B cell (primary cell): ENCODE data around the gene CAPZB. TPM values are rescaled to one million over a fixed set of nuclear protein-coding genes. Genes with fewer than 3 reads are reported as not detected.

Experiments
- ATAC-seq: fragments of 200-7000 bp; cut with Tn5 transposase; one replicate; pipeline ENCODE4 v1.10.0; 2021; ENCODE audit warnings: low read depth, mild to moderate bottlenecking, moderate number of reproducible peaks, moderate library complexity
- CTCF ChIA-PET: fragments of 350-600 bp; sonication (Branson Sonifier 250); formaldehyde crosslinking; loops from one replicate; lab custom pipeline; 2021; ENCODE audit warnings: antibody characterized with exemption, inconsistent platforms; lab: Charles Lee
- POLR2A ChIA-PET: fragments of 350-600 bp; sonication (Branson Sonifier 250); formaldehyde crosslinking; loops from one replicate; lab custom pipeline; 2021; ENCODE audit warnings: antibody characterized with exemption; lab: Charles Lee
- DNase-seq: peaks from one replicate; pipeline ENCODE4 v3.0.0; 2013
- H2AFZ ChIP-seq: 2 replicates; pipeline ENCODE4 v1.6.1; 2012; ENCODE audit warnings: mild to moderate bottlenecking, low read depth, low read length; ENCODE audit not compliant: insufficient read depth, poor library complexity, severe bottlenecking
- H3K27ac ChIP-seq, 2 donors: 1 replicate in 1 of 2; 2 replicates in 1 of 2; pipeline ENCODE4 v1.5.1; 2012 to 2013; ENCODE audit warnings: low read length in 2 of 2, mild to moderate bottlenecking in 2 of 2, moderate library complexity in 1 of 2
- H3K27me3 ChIP-seq, 4 experiments: fragments of 200-600 bp in 1 of 4; sonication (generic) in 1 of 4; replicated peaks in 1 of 4; 1 replicate in 2 of 4; 2 replicates in 2 of 4; pipeline versions ENCODE4 v1.6.1 to v1.7.0; 2013 to 2016; ENCODE audit warnings: low read length in 3 of 4, mild to moderate bottlenecking in 2 of 4, mixed read lengths in 1 of 4, moderate library complexity in 1 of 4; ENCODE audit not compliant: insufficient read depth in 4 of 4, control insufficient read depth in 3 of 4; ENCODE audit errors: control extremely low read depth in 1 of 4
- H3K36me3 ChIP-seq, 2 experiments: replicated peaks in 1 of 2; 1 replicate in 1 of 2; 2 replicates in 1 of 2; pipeline versions ENCODE4 v1.6.1 to v1.7.1; 2013; ENCODE audit warnings: low read length in 1 of 2; ENCODE audit not compliant: insufficient read depth in 2 of 2, control insufficient read depth in 1 of 2; ENCODE audit errors: control extremely low read depth in 1 of 2, extremely low read depth in 1 of 2
- H3K4me1 ChIP-seq, 2 donors: fragments of 200-600 bp in 1 of 2; sonication (generic) in 1 of 2; 1 replicate in 1 of 2; 2 replicates in 1 of 2; pipeline versions ENCODE4 v1.5.1 to v1.6.1; 2013 to 2017; ENCODE audit warnings: low read length in 2 of 2; ENCODE audit not compliant: control insufficient read depth in 2 of 2, insufficient read depth in 2 of 2
- H3K4me2 ChIP-seq: replicated peaks from 2 replicates; pipeline ENCODE3; 2012; ENCODE audit warnings: mild to moderate bottlenecking, low read depth, low read length; ENCODE audit not compliant: poor library complexity, severe bottlenecking
- H3K4me3 ChIP-seq, 5 experiments: fragments of 200-600 bp in 1 of 5; sonication (generic) in 1 of 5; 1 replicate in 3 of 5; 2 replicates in 2 of 5; pipeline versions ENCODE4 v1.5.1 to v1.7.0; 2011 to 2016; ENCODE audit warnings: low read length in 4 of 5, mild to moderate bottlenecking in 4 of 5, low read depth in 2 of 5, control low read depth in 1 of 5, moderate library complexity in 1 of 5; ENCODE audit not compliant: insufficient read depth in 1 of 5; ENCODE audit errors: control extremely low read depth in 1 of 5, extremely low read depth in 1 of 5
- H3K79me2 ChIP-seq: fragments of 200-600 bp; sonication (generic); one replicate; pipeline ENCODE4 v1.6.0; 2016; ENCODE audit warnings: low read length; ENCODE audit not compliant: control insufficient read depth, insufficient read depth
- H3K9ac ChIP-seq: fragments of 200-600 bp; sonication (generic); 2 replicates; pipeline ENCODE4 v1.6.1; 2017; ENCODE audit warnings: mild to moderate bottlenecking, low read length, moderate library complexity
- H3K9me3 ChIP-seq, 3 donors: one replicate each; pipeline versions ENCODE4 v1.6.1 to v1.7.1; 2013; ENCODE audit warnings: low read length in 2 of 3; ENCODE audit not compliant: control insufficient read depth in 2 of 3, insufficient read depth in 1 of 3; ENCODE audit errors: control extremely low read depth in 1 of 3
- H4K20me1 ChIP-seq: 2 replicates; pipeline ENCODE4 v1.6.0; 2012; ENCODE audit warnings: mild to moderate bottlenecking, low read length; ENCODE audit not compliant: insufficient read depth, control insufficient read depth, poor library complexity, severe bottlenecking
- H3K27ac Mint-ChIP-seq: one replicate; pipeline ENCODE4 v1.8.0; 2021; ENCODE audit warnings: mixed read lengths
- H3K27me3 Mint-ChIP-seq: one replicate; pipeline ENCODE4 v1.8.0; 2021; ENCODE audit warnings: mixed read lengths
- H3K4me1 Mint-ChIP-seq: one replicate; pipeline ENCODE4 v1.8.0; 2021; ENCODE audit warnings: mixed read lengths
- H3K4me3 Mint-ChIP-seq: one replicate; pipeline ENCODE4 v1.8.0; 2021; ENCODE audit warnings: mixed read lengths
- H3K9me3 Mint-ChIP-seq: one replicate; pipeline ENCODE4 v1.8.0; 2022; ENCODE audit warnings: mixed read lengths; ENCODE audit not compliant: insufficient read depth
- CTCF ChIP-seq: fragments of 200-600 bp; IDR thresholded peaks from one replicate; pipeline ENCODE4 v1.8.0; 2022; ENCODE audit warnings: antibody characterized with exemption, mild to moderate bottlenecking
- EZH2 ChIP-seq: IDR thresholded peaks from 2 replicates; pipeline ENCODE4 v1.6.1; 2012; ENCODE audit warnings: borderline replicate concordance, low read depth, mild to moderate bottlenecking, moderate library complexity, low read length; ENCODE audit not compliant: insufficient read depth, poor library complexity, severe bottlenecking
- WGBS: methylation state at CpG from one replicate; pipeline ENCODE4 v1.1.5; 2013; ENCODE audit warnings: missing lambda C conversion rate; ENCODE audit not compliant: insufficient coverage; 5-methylcytosine and 5-hydroxymethylcytosine counted together
- intact Hi-C: fragments of 100-400 bp; cut with micrococcal nuclease; formaldehyde crosslinking; loops from one replicate; pipeline ENCODE4 v1.10.0; 2022
- polyA plus RNA-seq: library from polyadenylated mRNA; depleted of rRNA; stranded (reverse); fragments of >200 nt; gene quantifications from 2 replicates; pipeline ENCODE4 v1.2.3, GENCODE V29; 2012
- total RNA-seq, 2 donors: library from RNA; stranded (reverse); fragments of 120-200 nt in 1 of 2; gene quantifications; 1 replicate in 1 of 2; 2 replicates in 1 of 2; pipeline versions ENCODE4 v1.2.3 to v1.2.4, GENCODE V29; 2013 to 2022

The CAPZB gene
- total and polyA plus RNA-seq, 2 donors (not counting 1 experiment from before 2014, with no cell fraction given): 126 to 193 TPM

- Histone ChIP-seq H3K4me3 (no peak overlapping the region), H3K4me2 (peak overlapping the region; percentile 59), H4K20me1 (peaks cover 65% of the 10 kb centered on the region), H3K27me3 (no peaks in the 10 kb centered on the region), H3K9me3 (no peaks in the 10 kb centered on the region), H3K36me3 (peaks cover 1 to 10% of the 10 kb centered on the region in 2 experiments), H3K27ac (peak overlapping the region; percentile 43 to 67), H2AFZ (peak overlapping the region; percentile 15), H3K4me1 (peaks cover 80 to 94% of the 10 kb centered on the region in 2 donors), H3K9ac (peak overlapping the region; percentile 44), H3K79me2 (peaks cover 93% of the 10 kb centered on the region)
- TF ChIP-seq EZH2: no peak
- TF ChIP-seq CTCF: no peak
- Mint-ChIP-seq H3K27me3 (no peaks in the 10 kb centered on the region), H3K27ac (peak overlapping the region; percentile 6), H3K4me3 (peak overlapping the region; percentile 31), H3K4me1 (peaks cover 86% of the 10 kb centered on the region), H3K9me3 (no peaks in the 10 kb centered on the region)
- intact Hi-C loops: no loop called here
- DNase-seq (no peak), ATAC-seq (no peak)
- ChIA-PET POLR2A (no interaction called here), CTCF (no interaction called here)
- WGBS: 25% methylated on average over 2 of the region's 6 CpGs
These were observed 26.4 kb downstream of the CAPZB start for GRCh38 chr1:19458815-19459417.

- TF ChIP-seq EZH2 (no peak), CTCF (no peak)
- no peaks in the 10 kb centered on the region for H3K27me3 ChIP-seq
- H3K27ac ChIP-seq: peak overlapping the region in 1 of 2 donors; percentile 8
- peaks cover 80% of the 10 kb centered on the region for H3K4me1 Mint-ChIP-seq
- no peaks in the 10 kb centered on the region for H3K9me3 Mint-ChIP-seq
- H2AFZ ChIP-seq: no peak overlapping the region
- ChIA-PET POLR2A (interaction anchor here (0.7 kb wide), 1 partner anchor 10 kb away, joined by 4 read pairs; no protein-coding TSS in a partner anchor), CTCF (interaction anchor here (0.8 to 1.0 kb wide), 3 partner anchors 10 to 31 kb away, joined by 3 to 5 read pairs (median 4); no protein-coding TSS in a partner anchor)
- no peak overlapping the region for H3K4me3 ChIP-seq
- no peak for DNase-seq
- no peak overlapping the region for H3K9ac ChIP-seq
- H3K27ac Mint-ChIP-seq: peak overlapping the region; percentile 34
- H3K4me1 ChIP-seq: peaks cover 76 to 94% of the 10 kb centered on the region in 2 donors
- 90% methylated on average over 6 of the region's 8 CpGs for WGBS
- intact Hi-C loops: no loop called here
- peaks cover 99% of the 10 kb centered on the region for H3K79me2 ChIP-seq
- H4K20me1 ChIP-seq: peaks cover 74% of the 10 kb centered on the region
- no peaks in the 10 kb centered on the region for H3K27me3 Mint-ChIP-seq
- no peak overlapping the region for H3K4me2 ChIP-seq
- ATAC-seq: no peak
- H3K4me3 Mint-ChIP-seq: no peak overlapping the region
- H3K36me3 ChIP-seq: peaks cover 1 to 10% of the 10 kb centered on the region in 2 experiments
- H3K9me3 ChIP-seq: no peaks in the 10 kb centered on the region
These were observed 27.7 kb downstream of the CAPZB start for GRCh38 chr1:19457607-19458006.
